Measurements from ENCODE around the gene RPS6KA1.

DNA sequence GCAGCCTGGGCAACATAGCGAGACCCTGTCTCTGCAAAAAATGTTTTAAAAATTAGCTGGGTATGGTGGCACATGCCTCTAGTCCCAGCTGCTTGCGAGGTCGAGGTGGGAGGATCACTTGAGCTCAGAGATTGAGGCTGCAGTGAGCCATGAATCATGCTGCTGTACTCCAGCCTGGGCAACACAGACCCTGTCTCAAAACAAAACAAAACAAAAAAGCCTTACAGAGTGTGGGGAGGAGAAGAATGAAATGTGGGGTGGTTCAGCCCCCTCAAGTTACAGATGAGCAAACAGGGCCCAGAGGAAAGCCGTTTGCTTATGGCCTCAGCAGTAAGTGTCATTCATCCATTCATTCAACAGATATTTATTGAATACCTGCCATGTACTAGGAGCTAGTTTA is 40.7 kb downstream of the RPS6KA1 start:
- TF ChIP-seq, protein P1, sequence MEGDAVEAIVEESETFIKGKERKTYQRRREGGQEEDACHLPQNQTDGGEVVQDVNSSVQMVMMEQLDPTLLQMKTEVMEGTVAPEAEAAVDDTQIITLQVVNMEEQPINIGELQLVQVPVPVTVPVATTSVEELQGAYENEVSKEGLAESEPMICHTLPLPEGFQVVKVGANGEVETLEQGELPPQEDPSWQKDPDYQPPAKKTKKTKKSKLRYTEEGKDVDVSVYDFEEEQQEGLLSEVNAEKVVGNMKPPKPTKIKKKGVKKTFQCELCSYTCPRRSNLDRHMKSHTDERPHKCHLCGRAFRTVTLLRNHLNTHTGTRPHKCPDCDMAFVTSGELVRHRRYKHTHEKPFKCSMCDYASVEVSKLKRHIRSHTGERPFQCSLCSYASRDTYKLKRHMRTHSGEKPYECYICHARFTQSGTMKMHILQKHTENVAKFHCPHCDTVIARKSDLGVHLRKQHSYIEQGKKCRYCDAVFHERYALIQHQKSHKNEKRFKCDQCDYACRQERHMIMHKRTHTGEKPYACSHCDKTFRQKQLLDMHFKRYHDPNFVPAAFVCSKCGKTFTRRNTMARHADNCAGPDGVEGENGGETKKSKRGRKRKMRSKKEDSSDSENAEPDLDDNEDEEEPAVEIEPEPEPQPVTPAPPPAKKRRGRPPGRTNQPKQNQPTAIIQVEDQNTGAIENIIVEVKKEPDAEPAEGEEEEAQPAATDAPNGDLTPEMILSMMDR (conservative IDR thresholded peaks at IDR 0.05; ENCODE audit: low read length), result no peak
- TF ChIP-seq EZH2phosphoT487 (IDR thresholded peaks at IDR 0.05; ENCODE audit: borderline replicate concordance, low read depth, low read length), result no peak
